RCC 7860 (cell line): ENCODE data around the gene KCNMA1.

Experiments used
- DNase-seq: peaks from one replicate; pipeline ENCODE4 v3.0.0-alpha.2; 2015; ENCODE audit warnings: low spot score
- FAIRE-seq: peaks from 2 replicates; lab custom pipeline; 2012; peaks lifted over from hg19 to GRCh38; lab: Jason Lieb, UNC

KCNMA1 gene

GRCh38 chr10:77026148-77026547 lies 611.5 kb downstream of the KCNMA1 start:
- no peak for DNase-seq
- FAIRE-seq: no peak

DNA sequence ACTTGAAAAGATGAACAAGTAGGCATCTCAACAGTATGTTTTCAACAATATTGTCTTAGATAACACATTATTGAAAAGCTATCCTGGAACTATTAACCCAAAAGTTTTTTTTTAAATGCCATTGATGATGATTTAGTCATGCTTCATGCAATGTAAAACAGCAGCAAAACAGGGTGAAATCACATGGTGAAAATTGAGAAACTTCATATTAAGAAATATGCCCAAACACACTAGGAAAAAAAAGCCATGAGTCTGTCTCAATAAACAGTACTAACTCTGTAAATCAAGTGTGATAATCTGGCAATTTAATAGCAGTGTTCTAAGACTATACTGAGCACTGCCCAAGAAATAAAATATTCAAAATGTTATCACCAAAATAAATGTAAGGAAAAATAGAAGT lies 613.1 kb downstream of the KCNMA1 start:
- no peak for DNase-seq
- no peak for FAIRE-seq

DNA sequence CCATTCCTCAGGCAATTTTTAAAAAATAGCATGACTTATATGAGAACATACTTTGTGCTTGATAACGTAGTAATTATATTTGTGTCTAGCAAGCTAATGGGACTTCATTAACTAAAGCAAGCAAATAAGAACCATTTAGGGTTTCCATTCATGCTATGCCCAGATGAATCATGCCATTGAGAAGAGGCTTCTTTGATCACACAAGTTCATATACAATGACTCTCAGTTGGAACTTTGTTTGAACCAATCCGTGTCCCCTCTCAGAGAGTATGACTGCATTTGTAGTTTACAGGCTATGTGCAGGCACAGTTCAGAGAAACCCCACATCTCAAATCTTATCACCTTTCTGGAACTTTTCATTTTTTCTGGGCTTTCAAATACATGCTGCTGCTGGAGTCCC lies 614.2 kb downstream of the KCNMA1 start:
- no peak for DNase-seq

GRCh38 chr10:77022671-77023070 lies 614.9 kb downstream of the KCNMA1 start:
- no peak for DNase-seq
- no peak for FAIRE-seq

More for the DNA sequence above, 614.2 kb downstream of the KCNMA1 start:
- FAIRE-seq: no peak

DNA sequence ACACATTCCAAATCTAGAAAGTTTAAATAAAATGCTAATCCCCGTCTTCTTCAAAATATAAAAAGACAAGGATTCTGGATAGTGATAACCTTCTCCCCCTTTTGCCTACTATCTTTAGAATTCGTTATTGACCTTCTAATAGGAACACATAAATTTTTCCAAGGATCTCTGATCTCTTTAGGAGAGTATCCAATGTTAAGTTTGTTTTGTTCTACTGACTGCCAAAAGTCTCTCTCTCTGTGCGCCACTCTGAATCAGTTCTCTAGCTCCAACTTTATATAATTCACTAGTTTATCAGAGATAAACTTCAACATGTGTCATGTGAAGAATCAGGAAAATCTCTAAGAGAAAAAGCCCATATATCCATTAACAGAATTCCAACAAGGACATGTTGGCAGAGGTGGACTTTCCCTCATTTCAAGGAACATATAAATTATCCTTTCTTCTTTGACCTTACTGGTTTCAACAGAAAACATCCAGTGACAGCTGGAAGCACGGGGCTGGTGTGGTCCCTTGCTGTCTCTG lies 615.6 kb downstream of the KCNMA1 start:
- FAIRE-seq: no peak
- DNase-seq: no peak

- no peak for FAIRE-seq
- DNase-seq: no peak
Measured at GRCh38 chr10:77020426-77021040, 617.1 kb downstream of the KCNMA1 start.

DNA sequence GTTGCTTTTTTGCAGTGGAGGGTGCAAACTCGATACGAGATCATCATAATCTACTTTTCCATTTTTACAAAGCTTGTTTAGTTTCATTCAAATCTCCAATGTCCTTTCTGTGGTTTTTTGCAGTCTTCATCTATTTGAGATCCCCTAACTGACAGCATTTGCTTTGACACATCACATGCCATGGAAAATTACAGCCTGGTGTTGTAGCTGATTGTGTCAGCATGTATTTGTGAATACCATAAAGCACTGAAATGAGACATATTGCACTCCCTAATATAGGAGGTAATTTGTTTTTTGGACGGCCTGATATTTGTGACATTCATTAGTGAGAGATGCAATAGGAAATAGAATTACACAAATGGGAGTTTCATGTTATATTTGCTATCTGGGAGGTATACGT lies 620.8 kb downstream of the KCNMA1 start:
- no peak for FAIRE-seq

GRCh38 chr10:77016278-77016815 lies 621.3 kb downstream of the KCNMA1 start:
- no peak for FAIRE-seq
- DNase-seq: no peak

More for the DNA sequence above, 620.8 kb downstream of the KCNMA1 start:
- no peak for DNase-seq

DNA sequence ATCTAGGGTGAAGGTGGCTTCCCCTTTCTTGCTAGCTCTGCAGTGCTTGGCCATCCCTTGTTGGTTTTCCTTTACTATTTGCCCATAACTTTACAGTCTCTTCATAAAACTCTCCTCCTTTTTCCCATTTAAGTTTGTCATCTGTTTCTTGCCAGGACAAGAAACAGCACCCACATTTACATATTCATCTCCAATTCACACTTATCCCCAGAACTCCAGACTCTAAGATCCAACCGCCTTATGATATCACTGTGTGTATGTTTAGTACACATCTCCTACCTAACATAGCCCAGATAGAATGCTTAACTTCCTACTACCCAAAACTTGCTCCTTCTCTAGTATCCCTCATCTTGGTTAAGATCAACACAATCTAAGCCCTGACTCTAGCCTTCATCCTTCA lies 622.2 kb downstream of the KCNMA1 start:
- DNase-seq: no peak
- no peak for FAIRE-seq

DNA sequence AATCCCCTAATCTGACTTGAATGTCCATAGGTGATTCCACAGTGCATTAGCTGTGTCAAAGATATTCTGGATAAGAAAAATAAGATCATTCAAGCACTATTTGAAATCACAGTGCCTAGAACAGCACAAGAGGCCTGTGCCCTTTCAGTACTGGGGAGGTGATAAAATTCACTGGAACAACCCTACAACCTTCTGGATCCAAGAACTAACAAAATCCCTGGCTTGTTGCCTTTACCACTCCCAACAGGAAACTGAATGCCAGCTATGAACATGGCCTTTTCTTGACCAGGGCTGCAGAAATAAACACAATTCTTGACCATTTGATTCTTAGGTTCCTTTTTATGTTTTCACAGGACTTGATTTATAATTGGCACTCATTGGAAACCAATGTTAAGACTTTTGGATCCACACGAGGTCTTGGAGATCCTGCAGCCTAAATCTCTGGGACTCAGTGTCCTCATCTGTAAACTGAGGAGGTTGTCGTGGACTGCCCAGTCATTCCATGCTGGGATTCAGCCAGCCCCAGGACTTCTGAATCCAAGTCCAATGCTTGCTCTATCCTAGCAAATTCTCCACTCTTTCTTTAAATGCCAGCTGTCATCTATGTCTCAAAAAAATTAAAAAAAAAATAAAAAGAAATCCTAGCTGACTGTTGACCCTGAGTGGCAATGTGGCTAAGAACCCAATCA lies 624.7 kb downstream of the KCNMA1 start:
- no peak for FAIRE-seq
- no peak for DNase-seq

DNA sequence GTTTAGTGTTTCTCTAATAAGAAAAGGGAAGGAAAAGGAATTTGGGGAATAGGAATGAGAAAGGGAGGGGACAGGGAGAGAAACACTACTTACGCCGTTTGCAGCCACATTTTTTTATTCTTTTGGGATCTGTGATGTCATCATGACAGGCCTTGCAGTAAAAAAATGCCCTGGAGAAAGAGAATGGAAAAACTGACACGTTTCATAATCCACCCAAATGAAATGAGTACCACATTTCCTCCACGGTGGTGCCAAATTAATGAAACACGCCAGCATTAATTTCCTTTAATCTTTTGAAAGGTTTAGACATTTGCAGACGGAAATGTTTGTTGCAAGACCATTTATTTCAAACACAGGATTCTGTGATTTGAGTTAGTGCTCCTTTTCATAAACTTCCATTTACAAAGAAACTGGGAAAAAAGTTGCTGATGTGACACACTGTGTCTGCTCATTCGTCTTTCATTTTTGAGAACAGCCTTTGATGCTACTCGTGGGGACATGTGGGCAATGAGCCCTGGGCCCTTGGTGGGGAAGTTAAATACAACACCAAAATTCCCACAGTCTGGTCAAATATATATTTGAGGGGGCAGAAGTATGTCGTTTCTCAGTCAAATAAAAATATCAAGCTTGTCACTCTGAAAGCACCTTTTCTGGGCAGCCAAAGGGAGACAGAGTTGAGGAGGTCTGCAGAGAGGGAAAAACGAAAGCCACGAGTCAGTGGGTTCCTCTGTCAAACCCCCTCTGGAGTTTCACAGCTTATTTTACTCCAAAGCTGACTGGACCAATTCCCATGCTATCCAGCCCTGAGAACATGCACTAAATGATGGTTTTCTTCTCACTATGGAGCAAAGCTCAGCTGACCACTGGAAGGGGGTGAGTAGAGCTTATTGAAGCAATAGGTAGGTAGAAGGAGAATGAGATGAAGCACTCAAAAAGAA lies 625.5 kb downstream of the KCNMA1 start:
- FAIRE-seq: no peak
- no peak for DNase-seq

GRCh38 chr10:77010430-77010829 lies 627.2 kb downstream of the KCNMA1 start:
- no peak for DNase-seq
- no peak for FAIRE-seq

DNA sequence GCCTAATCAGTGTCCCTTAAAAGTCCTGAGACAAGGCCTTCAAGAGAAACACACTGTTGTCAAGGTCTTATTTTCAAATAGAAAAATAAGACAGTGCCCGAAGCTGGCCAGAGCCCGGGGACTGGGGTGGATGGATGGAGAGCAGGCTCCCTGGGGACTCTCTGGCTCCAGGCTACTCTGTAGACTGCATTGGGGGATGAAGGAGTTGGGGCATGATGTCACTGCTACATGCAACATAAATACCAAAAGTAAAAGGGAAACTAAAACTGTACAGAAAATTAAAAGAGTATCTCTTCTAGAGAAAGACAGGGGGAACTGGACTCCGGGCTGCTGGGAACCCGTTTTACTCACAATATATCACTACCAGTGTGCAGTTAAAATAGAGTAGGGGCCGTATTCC lies 629.8 kb downstream of the KCNMA1 start:
- FAIRE-seq: no peak
- no peak for DNase-seq

DNA sequence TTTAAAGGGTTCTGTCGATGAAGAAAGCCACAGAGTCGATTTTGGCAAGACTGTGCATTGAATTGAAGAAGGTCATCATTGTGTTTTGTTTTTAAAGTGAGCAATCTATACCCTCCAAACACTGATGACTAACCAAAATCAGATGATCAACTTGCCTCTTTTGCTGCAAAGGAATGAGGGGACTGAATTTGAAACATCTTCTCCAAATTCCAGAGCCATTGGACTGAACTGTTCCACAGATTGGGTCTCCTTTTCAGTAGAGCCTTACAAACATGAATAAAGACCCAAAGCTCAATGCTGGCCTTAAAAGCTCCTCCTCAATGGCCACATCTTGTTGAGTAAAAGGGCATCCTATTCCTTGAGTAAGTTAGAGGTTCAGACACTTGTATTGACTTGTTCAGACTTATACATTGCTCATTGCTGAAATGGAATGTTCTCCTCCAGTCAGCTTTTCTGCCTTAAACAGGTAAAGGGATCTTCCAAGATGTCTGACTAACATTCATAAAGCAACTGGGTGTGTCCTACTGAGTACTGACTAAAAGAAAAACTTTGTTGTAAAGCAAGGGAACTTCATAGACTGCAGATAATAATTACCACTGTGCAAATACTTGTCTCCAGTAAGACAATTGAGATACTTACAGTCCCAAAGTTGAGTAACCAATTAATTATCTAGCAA lies 630.6 kb downstream of the KCNMA1 start:
- FAIRE-seq (no peak), DNase-seq (no peak)

DNA sequence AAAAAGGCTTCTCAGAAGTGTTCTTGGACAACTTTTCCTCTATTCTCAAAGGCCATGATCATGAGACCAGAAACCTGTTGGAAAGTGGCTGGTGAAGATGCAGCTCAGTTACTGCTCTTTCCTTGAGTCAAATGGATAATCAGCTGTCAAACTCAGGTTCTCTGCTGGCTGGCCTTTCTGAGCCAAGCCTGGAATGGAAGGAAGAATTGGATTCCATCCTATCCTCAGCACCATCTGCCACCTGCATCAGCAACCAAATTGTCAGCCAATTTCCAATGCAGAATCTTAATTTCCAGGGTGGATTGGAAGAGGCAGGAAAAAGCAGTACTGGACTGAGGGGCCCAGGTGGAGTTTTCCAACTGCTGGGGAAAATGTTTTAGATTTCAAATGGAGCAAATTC lies 631.7 kb downstream of the KCNMA1 start:
- FAIRE-seq: no peak
- DNase-seq: no peak

DNA sequence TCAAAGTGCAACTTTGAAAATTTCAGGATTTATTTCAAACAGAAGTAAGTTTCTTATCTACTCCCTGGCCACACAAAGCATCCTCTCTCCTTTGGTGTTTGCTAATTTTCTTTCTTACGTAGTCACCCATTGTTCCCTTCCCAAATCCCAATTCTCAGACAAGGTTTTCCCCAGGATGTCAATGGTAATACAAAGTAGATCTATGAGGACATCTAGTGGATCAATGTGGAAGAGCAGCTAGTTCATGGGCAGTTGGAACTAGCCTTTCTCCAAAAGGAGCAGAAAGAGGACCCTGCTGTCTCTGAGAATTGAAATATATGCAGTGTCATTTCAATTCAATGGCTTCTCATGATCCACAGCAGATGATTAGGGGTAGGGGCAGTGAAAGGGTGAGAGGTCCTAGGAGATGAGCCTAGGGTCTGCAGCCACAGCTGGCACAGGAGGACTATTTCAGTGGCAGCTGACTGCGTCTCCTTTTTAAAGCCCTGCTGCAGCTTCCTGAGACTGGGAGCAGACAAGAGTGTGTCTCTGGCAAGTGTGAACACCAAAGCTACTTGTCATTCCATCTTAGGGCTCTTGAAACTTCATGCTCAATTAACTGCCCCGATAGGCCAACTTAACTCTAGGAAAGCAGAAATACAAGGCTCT lies 632.6 kb downstream of the KCNMA1 start:
- DNase-seq (peak; percentile 45), FAIRE-seq (peak; percentile 62)

- no peak for DNase-seq
- no peak for FAIRE-seq
Measured at GRCh38 chr10:77002872-77003271, 634.7 kb downstream of the KCNMA1 start.

GRCh38 chr10:77001206-77001605 lies 636.4 kb downstream of the KCNMA1 start:
- FAIRE-seq (peak; percentile 52), DNase-seq (peak; percentile 69)

GRCh38 chr10:76998451-76998850 lies 639.2 kb downstream of the KCNMA1 start:
- FAIRE-seq (no peak), DNase-seq (no peak)

DNA sequence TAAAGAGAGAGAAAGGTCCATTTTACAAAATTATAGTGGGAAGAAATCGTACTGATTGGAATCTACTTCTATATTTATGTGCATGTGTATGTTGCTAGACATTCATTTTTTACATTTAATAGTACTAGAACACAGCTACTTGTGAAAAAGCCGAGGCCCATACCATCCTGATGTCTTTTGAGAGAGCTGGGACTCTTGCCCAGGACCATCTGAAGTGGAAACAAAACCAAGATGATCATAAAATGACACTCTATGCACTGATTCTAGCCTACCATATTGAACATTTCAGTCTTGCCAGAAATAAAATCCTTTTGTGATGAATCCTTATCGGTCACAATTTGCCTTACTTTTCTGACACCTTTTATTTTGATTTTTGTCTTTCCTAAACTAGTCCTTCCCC lies 640.0 kb downstream of the KCNMA1 start:
- FAIRE-seq (no peak), DNase-seq (no peak)
